Stimulated activated CD4-positive, alpha-beta T cell treated with anti-CD3 and anti-CD28 coated beads, Interleukin-15, amount 100 ng/mL, for 24 hours (primary cell): ENCODE measurements around the gene UBE2D1.

ENCODE experiments used
- DNase-seq: peaks from one replicate; pipeline ENCODE4 v3.0.0-alpha.2; 2020

Gene UBE2D1

GRCh38 chr10:58334817-58335305 lies at the start of gene UBE2D1:
Gene UBE2D1 (plus strand): TSS chr10:58335006. CDS start chr10:58335202, 196 bp downstream.
- peak; percentile 93 for DNase-seq

- DNase-seq, result peak; percentile 21
Measured at GRCh38 chr10:58291538-58292174, 43.1 kb upstream of the UBE2D1 start.

- no peak for DNase-seq
Measured at GRCh38 chr10:58293989-58294388, 40.8 kb upstream of the UBE2D1 start.

- peak; percentile 69 for DNase-seq
Measured at GRCh38 chr10:58299580-58299979, 35.2 kb upstream of the UBE2D1 start.

GRCh38 chr10:58300676-58301075 lies 34.1 kb upstream of the UBE2D1 start:
- DNase-seq, result no peak

- DNase-seq, result no peak
Measured at GRCh38 chr10:58302254-58302653, 32.6 kb upstream of the UBE2D1 start.

- DNase-seq, result no peak
Measured at GRCh38 chr10:58304099-58304633, 30.6 kb upstream of the UBE2D1 start.

GRCh38 chr10:58305821-58306220 lies 29.0 kb upstream of the UBE2D1 start:
- no peak for DNase-seq

GRCh38 chr10:58307676-58308075 lies 27.1 kb upstream of the UBE2D1 start:
- no peak for DNase-seq

- no peak for DNase-seq
Measured at GRCh38 chr10:58311026-58311425, 23.8 kb upstream of the UBE2D1 start.

- DNase-seq, result no peak
Measured at GRCh38 chr10:58316874-58317273, 17.9 kb upstream of the UBE2D1 start.

GRCh38 chr10:58318346-58318745 lies 16.5 kb upstream of the UBE2D1 start:
- no peak for DNase-seq

GRCh38 chr10:58319599-58319998 lies 15.2 kb upstream of the UBE2D1 start:
- no peak for DNase-seq

GRCh38 chr10:58320351-58321049 lies 14.3 kb upstream of the UBE2D1 start:
- DNase-seq, result no peak

- DNase-seq, result no peak
Measured at GRCh38 chr10:58322072-58322834, 12.6 kb upstream of the UBE2D1 start.

- DNase-seq, result no peak
Measured at GRCh38 chr10:58322835-58323209, 12.0 kb upstream of the UBE2D1 start.

- DNase-seq, result no peak
Measured at GRCh38 chr10:58326967-58327381, 7.8 kb upstream of the UBE2D1 start.

GRCh38 chr10:58328233-58328632 lies 6.6 kb upstream of the UBE2D1 start:
- DNase-seq, result no peak

- no peak for DNase-seq
Measured at GRCh38 chr10:58330431-58330830, 4.4 kb upstream of the UBE2D1 start.

GRCh38 chr10:58331646-58332045 lies 3.2 kb upstream of the UBE2D1 start:
- DNase-seq, result no peak

- peak; percentile 22 for DNase-seq
Measured at GRCh38 chr10:58335306-58336005, 650 bp downstream of the UBE2D1 start.

- DNase-seq, result no peak
Measured at GRCh38 chr10:58336242-58336641, 1.4 kb downstream of the UBE2D1 start.

GRCh38 chr10:58341422-58341821 lies 6.6 kb downstream of the UBE2D1 start:
- DNase-seq, result no peak
